Lower leg skin (tissue), 4 donors: ENCODE data around the gene STARD8. TPM values are rescaled to one million over a fixed set of nuclear protein-coding genes. Genes with fewer than 3 reads are reported as not detected.

Experiments used
- DNase-seq, 2 donors: peaks; one replicate each; pipeline ENCODE4 v3.0.0-alpha.2; 2019; ENCODE audit warnings: low spot score in 2 of 2
- H3K4me3 ChIP-seq: fragments of 200-600 bp; sonication (generic); 2 replicates; pipeline ENCODE4 v1.5.1; 2017; ENCODE audit warnings: mild to moderate bottlenecking, low read depth; ENCODE audit not compliant: poor library complexity, severe bottlenecking
- CTCF ChIP-seq, 3 donors: fragments of 450-650 bp; IDR thresholded peaks; one replicate each; pipeline ENCODE4 v1.5.1; 2016; ENCODE audit warnings: antibody characterized with exemption in 3 of 3, mild to moderate bottlenecking in 3 of 3, moderate library complexity in 2 of 3
- POLR2A ChIP-seq, 2 donors: fragments of 450-650 bp; IDR thresholded peaks; one replicate each; pipeline ENCODE4 v1.6.1; 2016 to 2017; ENCODE audit warnings: antibody characterized with exemption in 2 of 2, mild to moderate bottlenecking in 1 of 2, moderate library complexity in 1 of 2
- WGBS, 2 donors: methylation state at CpG; one replicate each; pipeline ENCODE4 v1.1.5; 2018; 5-methylcytosine and 5-hydroxymethylcytosine counted together
- intact Hi-C: fragments of 100-400 bp; cut with DNase I; formaldehyde crosslinking; loops from one replicate; pipeline ENCODE4 v1.15.0; 2023; ENCODE audit warnings: low total_unique reads
- total RNA-seq, 4 donors: library from RNA; depleted of rRNA; stranded (reverse); fragments of >200 nt; gene quantifications; one replicate each; pipeline ENCODE4 v1.1.0, GENCODE V29; 2016

The STARD8 gene
- total RNA-seq, 4 donors from 2014 or later: 1.4 to 6.0 (median 2.5) TPM

- no peak for DNase-seq
- 77 to 82% methylated on average over 4 of the region's 4 CpGs for WGBS, 2 donors
- TF ChIP-seq POLR2A (IDR thresholded peaks at IDR 0.05): no peak
- TF ChIP-seq CTCF (IDR thresholded peaks at IDR 0.05): no peak
- H3K4me3 ChIP-seq: no peak overlapping the region
- intact Hi-C loops: no loop called here
Measured at GRCh38 chrX:68631336-68631735, 16.1 kb upstream of the STARD8 start.

- no peak for TF ChIP-seq CTCF (IDR thresholded peaks at IDR 0.05)
- no peak for TF ChIP-seq POLR2A (IDR thresholded peaks at IDR 0.05)
- no peak for DNase-seq
- 84 to 89% methylated on average over 2 of the region's 2 CpGs for WGBS, 2 donors
- no peak overlapping the region for H3K4me3 ChIP-seq
- intact Hi-C loops: no loop called here
Measured at GRCh38 chrX:68632491-68632890, 15.0 kb upstream of the STARD8 start.

- H3K4me3 ChIP-seq: no peak overlapping the region
- no peak for DNase-seq
- WGBS, 2 donors: 63 to 77% methylated on average over 2 of the region's 2 CpGs
- TF ChIP-seq CTCF (IDR thresholded peaks at IDR 0.05) (no peak), POLR2A (IDR thresholded peaks at IDR 0.05) (no peak)
- intact Hi-C loops: no loop called here
Measured at GRCh38 chrX:68633981-68634380, 13.5 kb upstream of the STARD8 start.

GRCh38 chrX:68634649-68635227 lies 12.7 kb upstream of the STARD8 start:
- intact Hi-C loops: no loop called here
- TF ChIP-seq POLR2A (IDR thresholded peaks at IDR 0.05): no peak
- no peak for TF ChIP-seq CTCF (IDR thresholded peaks at IDR 0.05)
- no peak overlapping the region for H3K4me3 ChIP-seq
- DNase-seq: no peak
- 58 to 84% methylated on average over 2 of the region's 2 CpGs for WGBS, 2 donors

- 78 to 87% methylated on average over 2 of the region's 2 CpGs for WGBS, 2 donors
- no peak overlapping the region for H3K4me3 ChIP-seq
- intact Hi-C loops: no loop called here
- TF ChIP-seq POLR2A (IDR thresholded peaks at IDR 0.05) (no peak), CTCF (IDR thresholded peaks at IDR 0.05) (no peak)
- DNase-seq: no peak
Measured at GRCh38 chrX:68640661-68641060, 6.8 kb upstream of the STARD8 start.

GRCh38 chrX:68644861-68645260 lies 2.6 kb upstream of the STARD8 start:
- no peak overlapping the region for H3K4me3 ChIP-seq
- DNase-seq: no peak
- intact Hi-C loops: no loop called here
- TF ChIP-seq POLR2A (IDR thresholded peaks at IDR 0.05): no peak
- no peak for TF ChIP-seq CTCF (IDR thresholded peaks at IDR 0.05)
- WGBS, 2 donors: 88 to 89% methylated on average over 2 of the region's 2 CpGs
